ENCODE data around the gene RALBP1.

Gene RALBP1

DNA sequence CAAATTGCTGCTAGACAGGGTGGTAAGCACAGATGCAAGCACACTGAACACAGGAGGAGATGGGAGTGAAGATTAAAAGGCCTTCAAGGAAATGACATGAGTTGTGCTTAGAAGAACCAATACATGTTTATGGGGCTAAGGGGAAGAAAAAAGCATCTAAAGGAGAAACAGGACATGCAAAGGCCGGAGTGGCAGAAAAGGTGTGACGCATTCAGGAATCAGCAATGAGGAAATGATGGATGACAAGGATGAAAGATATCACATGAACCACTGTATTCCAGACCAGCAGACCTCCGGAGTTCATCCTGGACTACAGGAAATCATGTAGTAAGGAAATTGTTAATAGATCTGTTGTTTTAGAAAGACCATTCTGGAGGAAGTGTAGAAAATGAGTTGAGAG is 96.2 kb downstream of the RALBP1 start:
- no peak overlapping the region for H2AK5ac ChIP-seq (ENCODE audit: low read length)
- no peak overlapping the region for H4K91ac ChIP-seq (ENCODE audit: low read depth, low read length)
- H3K79me1 ChIP-seq (ENCODE audit: low read length): no peaks in the 10 kb centered on the region
- peak; percentile 16 to 68 for DNase-seq
- no peaks in the 10 kb centered on the region for H3K4me1 ChIP-seq (ENCODE audit: control insufficient read depth in 1 of 2, insufficient read depth in 2 of 2, low read length in 2 of 2)
- no peak overlapping the region for H2BK5ac ChIP-seq (ENCODE audit: low read depth, low read length, poor library complexity)
- no peak overlapping the region for H3K4me2 ChIP-seq (ENCODE audit: low read length)
- H2BK120ac ChIP-seq (ENCODE audit: insufficient read depth, low read length, poor library complexity): no peak overlapping the region
- H3K18ac ChIP-seq (ENCODE audit: low read length): no peak overlapping the region
- H3K23ac ChIP-seq (ENCODE audit: low read length): no peak overlapping the region
- H3K14ac ChIP-seq (ENCODE audit: low read length): no peak overlapping the region
- no peak overlapping the region for H4K12ac ChIP-seq (ENCODE audit: low read depth, low read length)
- no peak overlapping the region for H3K4me3 ChIP-seq (ENCODE audit: low read depth, low read length)
- no CpG with 5 or more reads among the region's 3 CpGs for WGBS (ENCODE audit: extremely low coverage, insufficient coverage, insufficient read length)
- no peaks in the 10 kb centered on the region for H3K27me3 ChIP-seq (ENCODE audit: insufficient read depth, low read length)
- H4K8ac ChIP-seq (ENCODE audit: low read depth, low read length): no peak overlapping the region
- H3K79me2 ChIP-seq (ENCODE audit: control insufficient read depth, insufficient read depth, low read length, poor library complexity): no peaks in the 10 kb centered on the region
- H2AFZ ChIP-seq (ENCODE audit: insufficient read depth, low read length, poor library complexity): no peak overlapping the region
- H3K27ac ChIP-seq (ENCODE audit: low read depth, low read length): no peak overlapping the region
- H2BK12ac ChIP-seq (ENCODE audit: low read length): no peak overlapping the region
- H3K9me3 ChIP-seq (ENCODE audit: insufficient read depth, low read depth, low read length): no peaks in the 10 kb centered on the region
- no peak overlapping the region for H3K4ac ChIP-seq (ENCODE audit: low read depth, low read length)
- H3K9ac ChIP-seq (ENCODE audit: low read length): no peak overlapping the region
- peaks cover 12 to 29% of the 10 kb centered on the region in 2 experiments for H3K36me3 ChIP-seq (ENCODE audit: control insufficient read depth in 1 of 2, insufficient read depth in 2 of 2, low read length in 2 of 2)

DNA sequence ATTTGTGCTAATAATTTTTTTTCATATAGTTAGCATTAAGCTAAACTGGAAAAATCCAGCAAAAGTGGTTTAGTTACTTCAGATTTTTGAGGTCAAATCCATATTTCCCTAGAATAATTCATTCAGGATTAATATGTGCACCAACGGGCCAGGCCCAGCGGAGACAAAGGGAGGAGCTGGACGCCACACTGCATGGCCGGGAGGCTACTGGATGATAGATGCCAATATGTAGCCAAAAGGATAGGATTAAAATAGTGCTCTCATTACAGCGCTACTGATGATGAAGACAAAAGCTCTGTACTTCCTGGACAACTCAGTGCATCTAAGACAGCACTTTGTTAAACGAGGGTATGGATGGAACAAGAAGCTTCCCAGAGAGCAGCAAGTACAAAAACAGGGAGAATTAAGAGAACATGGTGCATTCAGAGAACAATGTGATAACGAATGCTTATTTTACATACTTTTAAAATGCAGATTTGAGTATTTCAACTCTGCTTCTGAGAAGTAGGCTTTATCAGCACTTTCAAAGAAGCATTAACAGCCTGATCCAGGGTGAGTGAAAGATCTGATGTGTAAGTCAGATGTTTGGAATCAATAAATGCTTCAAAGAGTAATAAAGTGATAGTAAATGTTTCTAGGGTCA is 99.3 kb downstream of the RALBP1 start:
- H2BK5ac ChIP-seq (ENCODE audit: low read depth, low read length, poor library complexity): no peak overlapping the region
- no peak overlapping the region for H4K8ac ChIP-seq (ENCODE audit: low read depth, low read length)
- H2AFZ ChIP-seq (ENCODE audit: insufficient read depth, low read length, poor library complexity): no peak overlapping the region
- H3K4me2 ChIP-seq (ENCODE audit: low read length): no peak overlapping the region
- no peaks in the 10 kb centered on the region for H3K79me1 ChIP-seq (ENCODE audit: low read length)
- no CpG with 5 or more reads among the region's 7 CpGs for WGBS (ENCODE audit: extremely low coverage, insufficient coverage, insufficient read length)
- H3K23ac ChIP-seq (ENCODE audit: low read length): no peak overlapping the region
- H4K91ac ChIP-seq (ENCODE audit: low read depth, low read length): no peak overlapping the region
- H3K36me3 ChIP-seq (ENCODE audit: control insufficient read depth in 1 of 2, insufficient read depth in 2 of 2, low read length in 2 of 2): peaks cover 11 to 22% of the 10 kb centered on the region in 2 experiments
- no peak overlapping the region for H3K4ac ChIP-seq (ENCODE audit: low read depth, low read length)
- no peak for DNase-seq
- no peaks in the 10 kb centered on the region for H3K9me3 ChIP-seq (ENCODE audit: insufficient read depth, low read depth, low read length)
- no peak overlapping the region for H3K18ac ChIP-seq (ENCODE audit: low read length)
- no peak overlapping the region for H3K9ac ChIP-seq (ENCODE audit: low read length)
- H2AK5ac ChIP-seq (ENCODE audit: low read length): no peak overlapping the region
- H3K4me1 ChIP-seq (ENCODE audit: control insufficient read depth in 1 of 2, insufficient read depth in 2 of 2, low read length in 2 of 2): peaks cover 2 to 3% of the 10 kb centered on the region in 2 experiments
- no peaks in the 10 kb centered on the region for H3K27me3 ChIP-seq (ENCODE audit: insufficient read depth, low read length)
- no peak overlapping the region for H3K14ac ChIP-seq (ENCODE audit: low read length)
- H4K12ac ChIP-seq (ENCODE audit: low read depth, low read length): no peak overlapping the region
- H3K4me3 ChIP-seq (ENCODE audit: low read depth, low read length): no peak overlapping the region
- no peak overlapping the region for H2BK12ac ChIP-seq (ENCODE audit: low read length)
- H3K79me2 ChIP-seq (ENCODE audit: control insufficient read depth, insufficient read depth, low read length, poor library complexity): no peaks in the 10 kb centered on the region
- no peak overlapping the region for H2BK120ac ChIP-seq (ENCODE audit: insufficient read depth, low read length, poor library complexity)
- H3K27ac ChIP-seq (ENCODE audit: low read depth, low read length): no peak overlapping the region

DNA sequence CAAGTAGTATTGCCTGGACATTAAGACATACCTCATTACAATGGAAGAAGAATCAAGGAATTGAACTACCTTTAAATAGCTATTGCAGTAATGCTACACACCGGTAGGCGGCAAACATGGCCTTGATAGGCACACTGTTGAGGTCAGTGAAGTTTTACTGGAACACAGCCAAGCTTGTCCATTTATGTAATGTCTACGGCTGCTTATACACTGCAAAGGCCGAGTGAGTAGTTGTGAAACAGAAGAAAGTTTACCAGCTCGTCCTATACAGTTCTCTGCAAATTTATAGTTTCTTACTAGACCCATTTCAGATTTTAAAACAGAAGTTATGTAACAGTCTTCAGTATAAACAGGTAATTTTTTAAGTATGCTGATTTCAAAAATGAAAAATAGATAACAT is 100.2 kb downstream of the RALBP1 start:
- peaks cover 2 to 3% of the 10 kb centered on the region in 2 experiments for H3K4me1 ChIP-seq (ENCODE audit: control insufficient read depth in 1 of 2, insufficient read depth in 2 of 2, low read length in 2 of 2)
- H3K79me1 ChIP-seq (ENCODE audit: low read length): no peaks in the 10 kb centered on the region
- no peak overlapping the region for H3K4ac ChIP-seq (ENCODE audit: low read depth, low read length)
- peak; percentile 90 to 98 for DNase-seq
- no peak overlapping the region for H2AK5ac ChIP-seq (ENCODE audit: low read length)
- no peak overlapping the region for H2BK120ac ChIP-seq (ENCODE audit: insufficient read depth, low read length, poor library complexity)
- no peaks in the 10 kb centered on the region for H3K27me3 ChIP-seq (ENCODE audit: insufficient read depth, low read length)
- H3K18ac ChIP-seq (ENCODE audit: low read length): no peak overlapping the region
- no peak overlapping the region for H4K91ac ChIP-seq (ENCODE audit: low read depth, low read length)
- H3K4me2 ChIP-seq (ENCODE audit: low read length): no peak overlapping the region
- H3K36me3 ChIP-seq (ENCODE audit: control insufficient read depth in 1 of 2, insufficient read depth in 2 of 2, low read length in 2 of 2): peaks cover 9 to 16% of the 10 kb centered on the region in 2 experiments
- H3K9me3 ChIP-seq (ENCODE audit: insufficient read depth, low read depth, low read length): no peaks in the 10 kb centered on the region
- no peak overlapping the region for H3K14ac ChIP-seq (ENCODE audit: low read length)
- H3K79me2 ChIP-seq (ENCODE audit: control insufficient read depth, insufficient read depth, low read length, poor library complexity): no peaks in the 10 kb centered on the region
- WGBS (ENCODE audit: extremely low coverage, insufficient coverage, insufficient read length): no CpG with 5 or more reads among the region's 5 CpGs
- no peak overlapping the region for H2BK5ac ChIP-seq (ENCODE audit: low read depth, low read length, poor library complexity)
- no peak overlapping the region for H2BK12ac ChIP-seq (ENCODE audit: low read length)
- no peak overlapping the region for H3K27ac ChIP-seq (ENCODE audit: low read depth, low read length)
- H3K4me3 ChIP-seq (ENCODE audit: low read depth, low read length): no peak overlapping the region
- H2AFZ ChIP-seq (ENCODE audit: insufficient read depth, low read length, poor library complexity): no peak overlapping the region
- H3K9ac ChIP-seq (ENCODE audit: low read length): no peak overlapping the region
- H4K8ac ChIP-seq (ENCODE audit: low read depth, low read length): no peak overlapping the region
- no peak overlapping the region for H4K12ac ChIP-seq (ENCODE audit: low read depth, low read length)
- H3K23ac ChIP-seq (ENCODE audit: low read length): no peak overlapping the region

DNA sequence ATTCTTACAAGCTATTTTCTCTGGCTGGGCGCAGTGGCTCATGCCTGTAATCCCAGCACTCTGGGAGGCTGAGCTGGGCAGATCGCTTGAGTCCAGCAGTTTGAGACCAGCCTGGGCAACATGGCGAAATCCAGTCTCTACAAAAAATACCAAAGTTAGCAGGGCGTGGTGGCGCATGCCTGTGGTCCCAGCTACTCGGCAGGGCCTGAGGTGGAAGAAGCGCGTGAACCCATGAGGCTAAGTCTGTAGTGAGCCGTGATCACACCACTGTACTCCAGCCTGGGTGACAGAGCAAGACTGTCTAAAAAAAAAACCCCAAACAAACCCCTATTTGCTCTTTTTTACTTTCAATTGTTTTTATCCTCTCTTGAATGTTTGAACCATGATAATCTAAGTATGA is 102.0 kb downstream of the RALBP1 start:
- Histone ChIP-seq H3K4me1 (ENCODE audit: control insufficient read depth in 1 of 2, insufficient read depth in 2 of 2, low read length in 2 of 2) (peaks cover 2 to 3% of the 10 kb centered on the region in 2 experiments), H2BK5ac (ENCODE audit: low read depth, low read length, poor library complexity) (no peak overlapping the region), H2AFZ (ENCODE audit: insufficient read depth, low read length, poor library complexity) (no peak overlapping the region), H3K23ac (ENCODE audit: low read length) (no peak overlapping the region), H3K18ac (ENCODE audit: low read length) (no peak overlapping the region), H3K27ac (ENCODE audit: low read depth, low read length) (no peak overlapping the region), H3K27me3 (ENCODE audit: insufficient read depth, low read length) (no peaks in the 10 kb centered on the region), H4K8ac (ENCODE audit: low read depth, low read length) (no peak overlapping the region), H3K9me3 (ENCODE audit: insufficient read depth, low read depth, low read length) (no peaks in the 10 kb centered on the region), H3K14ac (ENCODE audit: low read length) (no peak overlapping the region), H4K12ac (ENCODE audit: low read depth, low read length) (no peak overlapping the region), H3K9ac (ENCODE audit: low read length) (no peak overlapping the region), H3K4ac (ENCODE audit: low read depth, low read length) (no peak overlapping the region), H2BK12ac (ENCODE audit: low read length) (no peak overlapping the region), H3K4me3 (ENCODE audit: low read depth, low read length) (no peak overlapping the region), H3K79me1 (ENCODE audit: low read length) (no peaks in the 10 kb centered on the region), H2BK120ac (ENCODE audit: insufficient read depth, low read length, poor library complexity) (no peak overlapping the region), H3K36me3 (ENCODE audit: control insufficient read depth in 1 of 2, insufficient read depth in 2 of 2, low read length in 2 of 2) (peaks cover 12 to 17% of the 10 kb centered on the region in 2 experiments), H3K4me2 (ENCODE audit: low read length) (no peak overlapping the region), H4K91ac (ENCODE audit: low read depth, low read length) (no peak overlapping the region), H3K79me2 (ENCODE audit: control insufficient read depth, insufficient read depth, low read length, poor library complexity) (no peaks in the 10 kb centered on the region), H2AK5ac (ENCODE audit: low read length) (no peak overlapping the region)
- DNase-seq: peak; percentile 57 to 65
- no CpG with 5 or more reads among the region's 9 CpGs for WGBS (ENCODE audit: extremely low coverage, insufficient coverage, insufficient read length)
